IMR-90 (cell line): ENCODE data around the gene NIPAL4. TPM values are rescaled to one million over a fixed set of nuclear protein-coding genes. Genes with fewer than 3 reads are reported as not detected.

ENCODE experiments used
- ATAC-seq: fragments of 200-7000 bp; cut with Tn5 transposase; 2 replicates; pipeline ENCODE4 v1.9.1; 2020; ENCODE audit warnings: low read depth, mild to moderate bottlenecking, moderate library complexity
- BruUV-seq: library from RNA; stranded (reverse); fragments of 400-500 nt; replicated peaks from 2 replicates; lab custom pipeline; 2021; lab: Mats Ljungman, UMichigan
- CTCF ChIA-PET: fragments of 300-600 bp; formaldehyde crosslinking; extraction: SDS; loops from one replicate; lab custom pipeline; 2021; ENCODE audit warnings: antibody characterized with exemption; lab: Yijun Ruan, JAX
- POLR2A ChIA-PET: fragments of 300-600 bp; sonication (Branson Sonifier 250); formaldehyde crosslinking; loops from one replicate; lab custom pipeline; 2022; ENCODE audit warnings: antibody characterized with exemption; ENCODE audit not compliant: unreplicated experiment; lab: Charles Lee
- DNase-seq: peaks from one replicate; pipeline ENCODE4 v3.0.0; 2013
- H2AFZ ChIP-seq: replicated peaks from 2 replicates; pipeline ENCODE3; 2013; ENCODE audit warnings: low read length, mild to moderate bottlenecking; ENCODE audit not compliant: poor library complexity
- H2AK5ac ChIP-seq: 2 replicates; pipeline ENCODE4 v1.6.1; 2013; ENCODE audit warnings: low read depth, low read length, inconsistent platforms
- H2AK9ac ChIP-seq: replicated peaks from 2 replicates; pipeline ENCODE3; 2013; ENCODE audit warnings: mild to moderate bottlenecking, low read depth, low read length, moderate library complexity; ENCODE audit not compliant: poor library complexity
- H2BK120ac ChIP-seq: 2 replicates; pipeline ENCODE4 v1.6.1; 2013; ENCODE audit warnings: low read depth, low read length, inconsistent platforms
- H2BK15ac ChIP-seq: 3 replicates; pipeline ENCODE4 v1.6.1; 2013; ENCODE audit warnings: low read depth, low read length, inconsistent platforms
- H2BK20ac ChIP-seq: 2 replicates; pipeline ENCODE4 v1.6.1; 2013; ENCODE audit warnings: low read depth, mild to moderate bottlenecking, inconsistent platforms, low read length, moderate library complexity
- H2BK5ac ChIP-seq: 2 replicates; pipeline ENCODE4 v1.6.1; 2013; ENCODE audit warnings: mild to moderate bottlenecking, low read depth, low read length, inconsistent platforms; ENCODE audit not compliant: poor library complexity, severe bottlenecking
- H3K14ac ChIP-seq: replicated peaks from 2 replicates; pipeline ENCODE4 v1.6.1; 2013; ENCODE audit warnings: low read depth, low read length, inconsistent platforms
- H3K18ac ChIP-seq: 2 replicates; pipeline ENCODE4 v1.6.1; 2013; ENCODE audit warnings: low read depth, low read length, control low read depth
- H3K23ac ChIP-seq: 2 replicates; pipeline ENCODE4 v1.6.1; 2013; ENCODE audit warnings: low read depth, low read length, inconsistent platforms
- H3K27ac ChIP-seq: 2 replicates; pipeline ENCODE4 v1.5.1; 2013; ENCODE audit warnings: mild to moderate bottlenecking, control low read depth, low read length; ENCODE audit not compliant: insufficient read depth
- H3K27me3 ChIP-seq: 2 replicates; pipeline ENCODE4 v1.6.1; 2013; ENCODE audit warnings: low read length; ENCODE audit not compliant: control insufficient read depth, insufficient read depth
- H3K36me3 ChIP-seq: 2 replicates; pipeline ENCODE4 v1.6.1; 2013; ENCODE audit warnings: low read length, mixed read lengths; ENCODE audit not compliant: control insufficient read depth, insufficient read depth
- H3K4ac ChIP-seq: 2 replicates; pipeline ENCODE4 v1.6.1; 2013; ENCODE audit warnings: low read depth, low read length, inconsistent platforms
- H3K4me1 ChIP-seq: 2 replicates; pipeline ENCODE4 v1.6.1; 2013; ENCODE audit warnings: low read length, mixed read lengths; ENCODE audit not compliant: control insufficient read depth, insufficient read depth
- H3K4me2 ChIP-seq: 2 replicates; pipeline ENCODE4 v1.6.1; 2013; ENCODE audit warnings: low read depth, mild to moderate bottlenecking, control low read depth, low read length, moderate library complexity
- H3K4me3 ChIP-seq: 2 replicates; pipeline ENCODE4 v1.5.1; 2013; ENCODE audit warnings: low read depth, mild to moderate bottlenecking, control low read depth, low read length, moderate library complexity; ENCODE audit not compliant: insufficient read depth
- H3K56ac ChIP-seq: 2 replicates; pipeline ENCODE4 v1.6.1; 2013; ENCODE audit warnings: low read length, inconsistent platforms; ENCODE audit not compliant: insufficient read depth; ENCODE audit errors: extremely low read depth
- H3K79me1 ChIP-seq, 2 experiments: 2 replicates each; pipeline ENCODE4 v1.6.1; 2013; ENCODE audit warnings: low read length in 2 of 2, inconsistent platforms in 1 of 2, low read depth in 1 of 2
- H3K9ac ChIP-seq: 2 replicates; pipeline ENCODE4 v1.6.1; 2013; ENCODE audit warnings: low read depth, low read length, control low read depth
- H3K9me1 ChIP-seq: 2 replicates; pipeline ENCODE4 v1.6.1; 2013; ENCODE audit warnings: low read length, inconsistent platforms; ENCODE audit not compliant: insufficient read depth
- H3K9me3 ChIP-seq: 2 replicates; pipeline ENCODE4 v1.6.1; 2013; ENCODE audit warnings: low read length; ENCODE audit not compliant: control insufficient read depth, insufficient read depth
- H4K20me1 ChIP-seq: 2 replicates; pipeline ENCODE4 v1.6.1; 2013; ENCODE audit warnings: low read length, inconsistent platforms; ENCODE audit not compliant: insufficient read depth
- H4K5ac ChIP-seq: 2 replicates; pipeline ENCODE4 v1.6.1; 2013; ENCODE audit warnings: mild to moderate bottlenecking, low read depth, low read length, control low read depth
- H4K8ac ChIP-seq, 2 experiments: 2 replicates each; pipeline ENCODE4 v1.6.1; 2013; ENCODE audit warnings: low read depth in 2 of 2, low read length in 2 of 2, control low read depth in 1 of 2, inconsistent platforms in 1 of 2
- H4K91ac ChIP-seq: 2 replicates; pipeline ENCODE4 v1.6.1; 2013; ENCODE audit warnings: low read depth, low read length, inconsistent platforms; ENCODE audit not compliant: insufficient read depth
- BHLHE40 ChIP-seq: fragments of 150-350 bp; IDR thresholded peaks from 2 replicates; pipeline ENCODE4 v1.6.1; 2016; ENCODE audit warnings: mild to moderate bottlenecking, low read depth, low read length
- CEBPB ChIP-seq: IDR thresholded peaks from 2 replicates; pipeline ENCODE4 v1.6.1; 2012; ENCODE audit warnings: low read depth, low read length, improper control_type of control experiment
- CHD1 ChIP-seq: IDR thresholded peaks from 2 replicates; pipeline ENCODE4 v1.6.1; 2012; ENCODE audit warnings: low read depth, low read length, improper control_type of control experiment
- FOS ChIP-seq: fragments of 150-350 bp; IDR thresholded peaks from 2 replicates; pipeline ENCODE4 v1.6.1; 2016; ENCODE audit warnings: low read depth, low read length
- MAZ ChIP-seq: IDR thresholded peaks from 2 replicates; pipeline ENCODE4 v1.6.1; 2012; ENCODE audit warnings: low read depth, mild to moderate bottlenecking, low read length, improper control_type of control experiment, moderate library complexity, borderline replicate concordance
- MXI1 ChIP-seq: IDR thresholded peaks from 2 replicates; pipeline ENCODE4 v1.6.1; 2012; ENCODE audit warnings: low read depth, mild to moderate bottlenecking, low read length, moderate library complexity, borderline replicate concordance
- RAD21 ChIP-seq: IDR thresholded peaks from 2 replicates; pipeline ENCODE4 v1.6.1; 2012; ENCODE audit warnings: low read length, improper control_type of control experiment
- RCOR1 ChIP-seq: IDR thresholded peaks from 2 replicates; pipeline ENCODE4 v1.6.1; 2012; ENCODE audit warnings: mild to moderate bottlenecking, low read length, improper control_type of control experiment; ENCODE audit not compliant: insufficient replicate concordance
- WGBS, 2 experiments: methylation state at CpG; one replicate each; pipeline versions ENCODE4 v1.1.5 to v1.1.7; 2013; ENCODE audit warnings: missing lambda C conversion rate in 2 of 2; ENCODE audit not compliant: insufficient read length in 1 of 2; ENCODE audit errors: extremely low coverage in 2 of 2; 5-methylcytosine and 5-hydroxymethylcytosine counted together
- dilution Hi-C: fragments of 300-500 bp; cut with HindIII; formaldehyde crosslinking; loops from one replicate; pipeline ENCODE4 v1.14.3; 2018; ENCODE audit warnings: low sequenced_read_pairs; ENCODE audit not compliant: unreplicated experiment
- in situ Hi-C: fragments of 300-500 bp; cut with MboI; formaldehyde crosslinking; loops from 3 replicates; pipeline ENCODE4 v1.14.3; 2019; ENCODE audit warnings: low sequenced_read_pairs, inconsistent platforms, mixed read lengths
- intact Hi-C: fragments of 100-400 bp; cut with micrococcal nuclease; formaldehyde crosslinking; loops from 2 replicates; pipeline ENCODE4 v1.10.0; 2022
- polyA plus RNA-seq, 3 experiments: library from polyadenylated mRNA; depleted of rRNA; stranded (reverse); fragments of >200 nt; gene quantifications; 2 replicates each; pipeline ENCODE4 v1.2.3, GENCODE V29; 2012; ENCODE audit warnings: low replicate concordance in 1 of 3
- total RNA-seq: library from RNA; depleted of rRNA; stranded (reverse); fragments of >200 nt; gene quantifications from 2 replicates; pipeline ENCODE4 v1.2.3, GENCODE V29; 2012
- TF ChIP-seq, protein P1 (sequence below): conservative IDR thresholded peaks from 2 replicates; pipeline ENCODE4 v1.5.1; 2012; ENCODE audit warnings: mild to moderate bottlenecking, low read depth, low read length, improper control_type of control experiment
- TF ChIP-seq, protein P2 (sequence below): fragments of 150-350 bp; IDR thresholded peaks from 2 replicates; pipeline ENCODE4 v1.6.1; 2017; ENCODE audit warnings: mild to moderate bottlenecking, antibody characterized with exemption, low read length, low read depth

NIPAL4 gene
- total and polyA plus RNA-seq, 2 of the 4 experiments (the other 2 are of a cell fraction), result 0.18 to 0.39 TPM

DNA sequence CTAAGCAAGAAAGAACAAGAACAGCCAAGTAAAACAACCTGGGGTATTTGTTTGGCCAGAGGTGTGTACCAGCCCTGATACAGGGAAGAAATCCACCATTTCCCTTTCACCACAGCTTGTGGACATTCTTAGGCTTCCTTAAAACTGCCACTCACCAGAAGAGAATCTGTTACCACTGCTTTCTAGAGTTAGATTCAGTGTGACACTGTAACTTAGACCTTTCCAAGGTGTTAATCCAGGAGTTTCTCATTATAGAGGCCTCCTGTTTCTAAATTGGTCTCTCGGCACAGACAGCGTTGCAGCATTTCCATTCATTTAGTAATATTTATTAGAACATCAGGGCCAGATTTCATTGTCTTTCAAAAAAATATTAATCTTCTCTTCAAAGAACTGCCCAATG is 55.0 kb downstream of the NIPAL4 start (continued):
- TF ChIP-seq, protein P1, sequence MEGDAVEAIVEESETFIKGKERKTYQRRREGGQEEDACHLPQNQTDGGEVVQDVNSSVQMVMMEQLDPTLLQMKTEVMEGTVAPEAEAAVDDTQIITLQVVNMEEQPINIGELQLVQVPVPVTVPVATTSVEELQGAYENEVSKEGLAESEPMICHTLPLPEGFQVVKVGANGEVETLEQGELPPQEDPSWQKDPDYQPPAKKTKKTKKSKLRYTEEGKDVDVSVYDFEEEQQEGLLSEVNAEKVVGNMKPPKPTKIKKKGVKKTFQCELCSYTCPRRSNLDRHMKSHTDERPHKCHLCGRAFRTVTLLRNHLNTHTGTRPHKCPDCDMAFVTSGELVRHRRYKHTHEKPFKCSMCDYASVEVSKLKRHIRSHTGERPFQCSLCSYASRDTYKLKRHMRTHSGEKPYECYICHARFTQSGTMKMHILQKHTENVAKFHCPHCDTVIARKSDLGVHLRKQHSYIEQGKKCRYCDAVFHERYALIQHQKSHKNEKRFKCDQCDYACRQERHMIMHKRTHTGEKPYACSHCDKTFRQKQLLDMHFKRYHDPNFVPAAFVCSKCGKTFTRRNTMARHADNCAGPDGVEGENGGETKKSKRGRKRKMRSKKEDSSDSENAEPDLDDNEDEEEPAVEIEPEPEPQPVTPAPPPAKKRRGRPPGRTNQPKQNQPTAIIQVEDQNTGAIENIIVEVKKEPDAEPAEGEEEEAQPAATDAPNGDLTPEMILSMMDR, result no peak
- TF ChIP-seq RAD21, result no peak
- TF ChIP-seq FOS, result no peak
- TF ChIP-seq MXI1, result no peak

DNA sequence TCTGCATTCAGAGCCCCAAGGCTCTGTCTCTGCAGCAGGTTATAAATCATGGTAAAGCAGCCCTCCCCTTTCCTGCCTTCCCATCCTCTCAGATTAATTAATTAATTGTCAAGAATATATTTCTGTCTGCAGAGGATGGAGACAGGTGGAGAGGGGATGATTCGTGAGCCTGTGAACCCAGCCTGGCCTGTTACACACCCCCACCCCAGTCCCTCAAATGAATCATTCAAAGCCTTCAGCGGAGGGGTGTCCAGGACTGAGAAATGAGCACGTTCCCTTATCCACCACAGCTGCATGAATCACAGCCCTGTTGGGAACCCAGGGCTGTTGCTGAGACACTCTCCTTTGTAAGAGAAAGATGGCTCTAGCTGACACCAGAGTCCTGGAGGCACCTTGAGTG is 56.0 kb downstream of the NIPAL4 start:
- no TSS peak for BruUV-seq
- peak overlapping the region; percentile 56 for H2AFZ ChIP-seq
- no peak overlapping the region for H3K4me3 ChIP-seq
- CTCF ChIA-PET, result no interaction called here
- ATAC-seq (peak; percentile 55), DNase-seq (peak; percentile 94)
- peak overlapping the region; percentile 95 for H3K4ac ChIP-seq
- H4K5ac ChIP-seq, result peak overlapping the region; percentile 67
- peak overlapping the region; percentile 85; the same call in 1 of the 2 replicates for H3K56ac ChIP-seq
- dilution Hi-C loops (no loop called here), in situ Hi-C loops (no loop called here), intact Hi-C loops (loop anchor here (2.0 to 5.0 kb wide), 3 partner anchors 43 to 216 kb away; partner anchors contain the start of genes ADAM19 and THG1L)
- peak overlapping the region; percentile 96 for H3K14ac ChIP-seq
- H3K4me2 ChIP-seq, result peak overlapping the region; percentile 48
- peak overlapping the region; percentile 94 for H2AK5ac ChIP-seq
- no CpG with 5 or more reads among the region's 3 CpGs for WGBS, 2 experiments
- H2BK20ac ChIP-seq, result peak overlapping the region; percentile 76
- no peaks in the 10 kb centered on the region for H3K27me3 ChIP-seq
- peaks cover 16% of the 10 kb centered on the region for H4K20me1 ChIP-seq
- peaks cover 23% of the 10 kb centered on the region for H3K4me1 ChIP-seq
- H3K9me3 ChIP-seq, result no peaks in the 10 kb centered on the region
- H2BK120ac ChIP-seq, result peak overlapping the region; percentile 94
- peaks cover 18% of the 10 kb centered on the region for H3K36me3 ChIP-seq
- peaks cover 26% of the 10 kb centered on the region for H3K9me1 ChIP-seq
- H2BK15ac ChIP-seq, result 0 out of 3 replicates have a peak overlapping the region, but pooled peaks have one; percentile 38
- H3K18ac ChIP-seq, result peak overlapping the region; percentile 72
- H3K27ac ChIP-seq, result peak overlapping the region; percentile 82
- peak overlapping the region; percentile 79 for H2BK5ac ChIP-seq
- peak overlapping the region; percentile 20; the same call in 1 of the 2 replicates for H3K9ac ChIP-seq
- POLR2A ChIA-PET, result interaction anchor here (0.7 kb wide), 1 partner anchor 215 kb away, joined by 3 read pairs; the partner anchor contains the start of gene THG1L
- H4K91ac ChIP-seq, result peak overlapping the region; percentile 93
- peak overlapping the region; percentile 65 to 90 for H4K8ac ChIP-seq
- H2AK9ac ChIP-seq, result peak overlapping the region; percentile 92
- peaks cover 29 to 69% of the 10 kb centered on the region in 2 experiments for H3K79me1 ChIP-seq
- H3K23ac ChIP-seq, result peak overlapping the region; percentile 92
- TF ChIP-seq FOS, result peak; percentile 81
- TF ChIP-seq, protein P2, sequence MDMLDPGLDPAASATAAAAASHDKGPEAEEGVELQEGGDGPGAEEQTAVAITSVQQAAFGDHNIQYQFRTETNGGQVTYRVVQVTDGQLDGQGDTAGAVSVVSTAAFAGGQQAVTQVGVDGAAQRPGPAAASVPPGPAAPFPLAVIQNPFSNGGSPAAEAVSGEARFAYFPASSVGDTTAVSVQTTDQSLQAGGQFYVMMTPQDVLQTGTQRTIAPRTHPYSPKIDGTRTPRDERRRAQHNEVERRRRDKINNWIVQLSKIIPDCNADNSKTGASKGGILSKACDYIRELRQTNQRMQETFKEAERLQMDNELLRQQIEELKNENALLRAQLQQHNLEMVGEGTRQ, result no peak
- 0 out of 2 replicates have a peak, but pooled peaks have one; percentile 4 for TF ChIP-seq CEBPB
- TF ChIP-seq BHLHE40, result peak; percentile 89
- TF ChIP-seq RCOR1, result peak; percentile 96
- TF ChIP-seq, protein P1, result no peak
- no peak for TF ChIP-seq MXI1
- peak; percentile 56 for TF ChIP-seq MAZ
- TF ChIP-seq RAD21, result 0 out of 2 replicates have a peak, but pooled peaks have one; percentile 26
- peak; percentile 53; the same call in 1 of the 2 replicates for TF ChIP-seq CHD1
